Upper lobe of left lung (tissue), 6 donors: Measurements from ENCODE around the gene SMURF2. TPM values are rescaled to one million over a fixed set of nuclear protein-coding genes. Genes with fewer than 3 reads are reported as not detected.
A peak's percentile ranks its signal among the peaks of the same experiment; 100 is the strongest.

Experiments
- ATAC-seq, 2 donors: fragments of 200-7000 bp; cut with Tn5 transposase; one replicate each; pipeline ENCODE4 v1.9.1; 2022; ENCODE audit warnings: mild to moderate bottlenecking in 2 of 2, moderate library complexity in 2 of 2; ENCODE audit not compliant: low FRiP score in 2 of 2
- DNase-seq, 2 donors: peaks; one replicate each; pipeline ENCODE4 v3.0.0-alpha.2; 2019 to 2020
- H3K27ac ChIP-seq, 4 donors: fragments of 200-600 bp; sonication (generic); one replicate each; pipeline ENCODE4 v1.5.1; 2016 to 2019
- H3K27me3 ChIP-seq, 4 donors: fragments of 200-600 bp; sonication (generic); one replicate each; pipeline ENCODE4 v1.5.1; 2017 to 2019
- H3K36me3 ChIP-seq, 4 donors: fragments of 200-600 bp; sonication (generic); one replicate each; pipeline ENCODE4 v1.5.1; 2016 to 2019
- H3K4me1 ChIP-seq, 4 donors: fragments of 200-600 bp; sonication (generic); one replicate each; pipeline ENCODE4 v1.5.1; 2018 to 2019
- H3K4me3 ChIP-seq, 4 donors: fragments of 200-600 bp; sonication (generic); one replicate each; pipeline ENCODE4 v1.5.1; 2017 to 2019; ENCODE audit warnings: mild to moderate bottlenecking in 2 of 4, moderate library complexity in 1 of 4
- H3K9me3 ChIP-seq, 4 donors: fragments of 200-600 bp; sonication (generic); one replicate each; pipeline ENCODE4 v1.5.1; 2018 to 2019
- EP300 ChIP-seq, 4 donors: sonication (generic); formaldehyde crosslinking; IDR thresholded peaks; one replicate each; pipeline ENCODE4 v1.5.1; 2017; ENCODE audit warnings: antibody characterized with exemption in 4 of 4, control low read depth in 2 of 4
- POLR2A ChIP-seq, 4 donors: fragments of 450-650 bp; IDR thresholded peaks; one replicate each; pipeline ENCODE4 v1.5.1; 2016 to 2017; ENCODE audit warnings: antibody characterized with exemption in 4 of 4, mild to moderate bottlenecking in 2 of 4
- POLR2AphosphoS5 ChIP-seq, 2 donors: sonication (generic); formaldehyde crosslinking; IDR thresholded peaks; one replicate each; pipeline ENCODE4 v1.5.1; 2017; ENCODE audit warnings: antibody characterized with exemption in 2 of 2
- WGBS, 2 donors: methylation state at CpG; one replicate each; pipeline ENCODE4 v1.1.5; 2017 to 2018; 5-methylcytosine and 5-hydroxymethylcytosine counted together
- total RNA-seq, 6 donors: library from RNA; depleted of rRNA in 4 of 6; stranded (reverse); fragments of >200 nt in 4 of 6; gene quantifications; one replicate each; pipeline versions ENCODE4 v1.1.0 to v1.2.1, GENCODE V29; 2016 to 2021
- TF ChIP-seq, protein P1 (sequence below), 6 experiments: fragments of 450-650 bp in 4 of 6; fragments of 200-600 bp in 2 of 6; sonication (generic) in 2 of 6; IDR thresholded peaks; one replicate each; pipeline ENCODE4 v1.5.1; 2016 to 2019; ENCODE audit warnings: antibody characterized with exemption in 6 of 6
- donor health status: DM: no; HTN: no; CAD: no; lungs with moderate emphysema.
- donor health status: DM: no; HTN: yes; CAD: no; lungs with severe emphysema.

The SMURF2 gene
- total RNA-seq, 6 donors from 2014 or later = 24.1 to 58.2 (median 34.9) TPM

- no peak for TF ChIP-seq EP300 (IDR thresholded peaks at IDR 0.05)
- TF ChIP-seq POLR2AphosphoS5 (IDR thresholded peaks at IDR 0.05) = no peak
- TF ChIP-seq, protein P1, sequence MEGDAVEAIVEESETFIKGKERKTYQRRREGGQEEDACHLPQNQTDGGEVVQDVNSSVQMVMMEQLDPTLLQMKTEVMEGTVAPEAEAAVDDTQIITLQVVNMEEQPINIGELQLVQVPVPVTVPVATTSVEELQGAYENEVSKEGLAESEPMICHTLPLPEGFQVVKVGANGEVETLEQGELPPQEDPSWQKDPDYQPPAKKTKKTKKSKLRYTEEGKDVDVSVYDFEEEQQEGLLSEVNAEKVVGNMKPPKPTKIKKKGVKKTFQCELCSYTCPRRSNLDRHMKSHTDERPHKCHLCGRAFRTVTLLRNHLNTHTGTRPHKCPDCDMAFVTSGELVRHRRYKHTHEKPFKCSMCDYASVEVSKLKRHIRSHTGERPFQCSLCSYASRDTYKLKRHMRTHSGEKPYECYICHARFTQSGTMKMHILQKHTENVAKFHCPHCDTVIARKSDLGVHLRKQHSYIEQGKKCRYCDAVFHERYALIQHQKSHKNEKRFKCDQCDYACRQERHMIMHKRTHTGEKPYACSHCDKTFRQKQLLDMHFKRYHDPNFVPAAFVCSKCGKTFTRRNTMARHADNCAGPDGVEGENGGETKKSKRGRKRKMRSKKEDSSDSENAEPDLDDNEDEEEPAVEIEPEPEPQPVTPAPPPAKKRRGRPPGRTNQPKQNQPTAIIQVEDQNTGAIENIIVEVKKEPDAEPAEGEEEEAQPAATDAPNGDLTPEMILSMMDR (IDR thresholded peaks at IDR 0.05) = no peak
- no peak for TF ChIP-seq POLR2A (IDR thresholded peaks at IDR 0.05)
- H3K36me3 ChIP-seq = peaks cover 55 to 67% (median 62%) of the 10 kb centered on the region in 4 donors
- H3K4me1 ChIP-seq = peaks cover 41 to 63% (median 52%) of the 10 kb centered on the region in 4 donors
- peak overlapping the region in 2 of 4 donors; percentile 4 to 7 for H3K27ac ChIP-seq
- H3K9me3 ChIP-seq = no peaks in the 10 kb centered on the region
- H3K27me3 ChIP-seq = no peaks in the 10 kb centered on the region
- peak overlapping the region in 1 of 4 donors; percentile 66 for H3K4me3 ChIP-seq
- ATAC-seq (no peak), DNase-seq (no peak)
- 71 to 76% methylated on average over 5 of the region's 5 CpGs for WGBS, 2 donors
Measured at GRCh38 chr17:64503341-64503740, 158.8 kb downstream of the SMURF2 start.

DNA sequence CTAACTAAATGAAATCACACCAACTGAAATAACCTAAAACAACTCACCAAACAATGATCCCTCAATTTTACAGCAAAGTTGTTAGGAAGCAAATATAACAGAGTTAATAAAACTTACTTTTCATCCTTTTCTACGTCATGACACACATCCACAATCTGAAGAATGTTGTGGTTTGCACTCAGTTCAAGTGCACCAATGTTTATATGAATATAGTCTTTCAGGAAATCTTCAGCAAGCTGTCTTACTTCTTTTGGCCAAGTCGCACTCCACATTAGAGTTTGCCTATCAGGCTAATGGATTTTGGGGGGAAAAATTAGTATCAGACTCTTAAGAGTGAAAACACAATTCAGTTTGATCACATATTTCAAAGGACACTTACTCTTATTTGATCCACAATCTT is 159.3 kb downstream of the SMURF2 start:
- Histone ChIP-seq H3K27ac (peak overlapping the region in 2 of 4 donors; percentile 7 to 15), H3K36me3 (peaks cover 55 to 72% (median 66%) of the 10 kb centered on the region in 4 donors), H3K9me3 (no peaks in the 10 kb centered on the region), H3K4me1 (peaks cover 41 to 63% (median 51%) of the 10 kb centered on the region in 4 donors), H3K4me3 (peak overlapping the region in 1 of 4 donors; percentile 66), H3K27me3 (no peaks in the 10 kb centered on the region)
- 68 to 76% methylated on average over 2 of the region's 2 CpGs for WGBS, 2 donors
- no peak for DNase-seq
- no peak for ATAC-seq
- TF ChIP-seq EP300 (IDR thresholded peaks at IDR 0.05) = no peak
- TF ChIP-seq, protein P1 (IDR thresholded peaks at IDR 0.05) = no peak
- TF ChIP-seq POLR2AphosphoS5 (IDR thresholded peaks at IDR 0.05) = no peak

- TF ChIP-seq, protein P1 (IDR thresholded peaks at IDR 0.05) = no peak
- TF ChIP-seq POLR2A (IDR thresholded peaks at IDR 0.05) = no peak
- TF ChIP-seq POLR2AphosphoS5 (IDR thresholded peaks at IDR 0.05) = no peak
- TF ChIP-seq EP300 (IDR thresholded peaks at IDR 0.05) = no peak
- Histone ChIP-seq H3K27ac (peak overlapping the region in 1 of 4 donors; percentile 15), H3K4me1 (peaks cover 44 to 68% (median 56%) of the 10 kb centered on the region in 4 donors), H3K27me3 (no peaks in the 10 kb centered on the region), H3K36me3 (peaks cover 55 to 78% (median 67%) of the 10 kb centered on the region in 4 donors), H3K4me3 (peak overlapping the region in 1 of 4 donors; percentile 66), H3K9me3 (no peaks in the 10 kb centered on the region)
- no peak for DNase-seq
- ATAC-seq = no peak
- WGBS, 2 donors = 66 to 76% methylated on average over 3 of the region's 3 CpGs
Measured at GRCh38 chr17:64502021-64502420, 160.1 kb downstream of the SMURF2 start.

DNA sequence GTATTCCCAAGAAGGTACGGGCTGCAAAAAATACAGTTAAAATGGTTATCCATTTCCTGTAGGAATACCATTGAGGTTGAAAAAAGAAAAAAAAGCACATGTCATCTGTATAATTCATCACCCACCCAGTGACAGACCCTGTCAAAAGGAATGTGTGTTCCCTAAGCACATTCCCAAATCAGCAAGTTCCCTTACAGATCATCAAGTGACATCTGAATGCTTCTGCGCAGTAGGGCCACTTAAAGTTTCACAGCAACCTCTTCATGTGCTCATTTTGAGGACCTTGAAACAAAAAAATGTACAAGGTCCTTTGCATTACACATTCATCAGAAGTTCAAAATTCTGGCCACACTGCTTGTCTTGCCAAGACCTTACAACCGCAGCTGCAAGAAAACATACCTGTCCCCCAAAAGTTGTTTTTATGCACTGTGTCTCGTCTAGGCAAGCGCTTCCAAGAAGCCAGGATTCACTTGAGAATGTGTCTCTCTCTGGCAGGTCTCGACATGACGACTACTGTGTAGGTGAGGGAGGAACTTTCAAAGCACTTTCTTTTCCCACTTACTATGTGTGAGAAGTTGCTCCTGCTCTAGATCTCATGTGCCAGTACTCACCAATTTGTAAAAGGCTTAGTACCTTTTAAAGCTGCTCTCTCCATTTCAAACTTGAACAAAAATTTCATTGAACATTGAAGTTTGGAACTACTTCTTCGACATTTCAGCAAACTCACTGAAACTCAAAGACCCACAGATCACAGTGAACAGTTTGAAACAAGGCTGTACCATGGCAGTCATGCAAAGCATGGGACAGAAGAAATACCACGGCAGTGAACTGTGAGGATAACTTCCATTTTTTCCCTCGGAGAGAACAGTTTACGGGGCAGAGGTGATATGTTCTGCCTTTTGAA is 161.0 kb downstream of the SMURF2 start:
- TF ChIP-seq POLR2AphosphoS5 (IDR thresholded peaks at IDR 0.05) (no peak), EP300 (IDR thresholded peaks at IDR 0.05) (no peak), POLR2A (IDR thresholded peaks at IDR 0.05) (peak in 1 of 4 donors; percentile 3)
- TF ChIP-seq, protein P1 (IDR thresholded peaks at IDR 0.05) = no peak
- H3K4me3 ChIP-seq = no peak overlapping the region
- DNase-seq = no peak
- ATAC-seq = no peak
- no peaks in the 10 kb centered on the region for H3K27me3 ChIP-seq
- H3K27ac ChIP-seq = no peak overlapping the region
- peaks cover 55 to 78% (median 67%) of the 10 kb centered on the region in 4 donors for H3K36me3 ChIP-seq
- WGBS, 2 donors = 85 to 86% methylated on average over 11 of the region's 11 CpGs
- H3K4me1 ChIP-seq = peaks cover 46 to 71% (median 58%) of the 10 kb centered on the region in 4 donors
- no peaks in the 10 kb centered on the region for H3K9me3 ChIP-seq
